ENCODE measurements around the gene UBE2V1.

DNA sequence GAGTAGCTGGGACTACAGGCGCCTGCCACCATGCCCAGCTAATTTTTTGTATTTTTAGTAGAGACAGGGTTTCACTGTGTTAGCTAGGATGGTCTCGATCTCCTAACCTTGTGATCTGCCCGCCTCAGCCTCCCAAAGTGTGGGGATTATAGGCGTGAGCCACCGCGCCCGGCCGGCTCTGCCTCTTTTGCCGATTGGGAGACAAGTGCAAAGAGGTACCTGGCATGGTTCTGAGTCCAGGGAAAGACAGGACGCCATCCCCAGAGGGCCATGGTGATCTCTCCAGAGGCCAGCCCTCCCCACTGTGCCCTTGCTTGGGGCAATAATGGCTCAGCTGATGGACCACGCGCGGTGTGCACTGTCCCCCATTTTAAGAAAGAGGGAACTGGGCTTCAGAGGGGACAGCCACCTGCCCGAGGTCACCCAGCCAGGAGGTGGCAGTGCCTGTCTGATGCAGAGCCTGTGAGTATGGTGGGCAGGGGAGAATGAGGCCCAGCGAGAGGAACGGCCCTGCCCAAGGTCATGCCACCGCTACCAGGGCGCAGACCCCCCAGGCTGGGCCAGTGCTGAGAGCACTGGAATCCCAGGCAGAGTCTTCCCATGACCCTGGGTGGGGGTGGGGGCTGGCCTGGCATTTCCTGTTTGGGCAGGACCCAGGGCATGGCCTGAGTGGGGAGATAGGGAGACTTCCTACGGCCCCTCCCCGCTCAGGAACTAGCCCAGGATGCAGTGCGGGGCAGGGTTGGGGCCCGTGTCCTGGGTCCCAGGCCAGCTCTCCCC is 69.2 kb downstream of the UBE2V1 start:
- TF ChIP-seq YY1 (IDR thresholded peaks at IDR 0.05; ENCODE audit: low read depth) (no peak), TAF1 (IDR thresholded peaks at IDR 0.05; ENCODE audit: borderline replicate concordance, low read depth, low read length) (no peak), GABPA (IDR thresholded peaks at IDR 0.05; ENCODE audit: low read depth) (no peak), GATA2 (CRISPR knock-in tag; IDR thresholded peaks at IDR 0.05) (no peak), SIN3A (IDR thresholded peaks at IDR 0.05; ENCODE audit: borderline replicate concordance, low read depth, low read length) (no peak), RCOR1 (IDR thresholded peaks at IDR 0.05; ENCODE audit: low read length) (no peak), RXRA (IDR thresholded peaks at IDR 0.05; ENCODE audit: borderline replicate concordance, low read depth) (no peak), EZH2phosphoT487 (IDR thresholded peaks at IDR 0.05; ENCODE audit: borderline replicate concordance, low read depth) (no peak), POLR2AphosphoS5 (IDR thresholded peaks at IDR 0.05; ENCODE audit: low read depth, low read length) (no peak)
- TF ChIP-seq, protein P1, sequence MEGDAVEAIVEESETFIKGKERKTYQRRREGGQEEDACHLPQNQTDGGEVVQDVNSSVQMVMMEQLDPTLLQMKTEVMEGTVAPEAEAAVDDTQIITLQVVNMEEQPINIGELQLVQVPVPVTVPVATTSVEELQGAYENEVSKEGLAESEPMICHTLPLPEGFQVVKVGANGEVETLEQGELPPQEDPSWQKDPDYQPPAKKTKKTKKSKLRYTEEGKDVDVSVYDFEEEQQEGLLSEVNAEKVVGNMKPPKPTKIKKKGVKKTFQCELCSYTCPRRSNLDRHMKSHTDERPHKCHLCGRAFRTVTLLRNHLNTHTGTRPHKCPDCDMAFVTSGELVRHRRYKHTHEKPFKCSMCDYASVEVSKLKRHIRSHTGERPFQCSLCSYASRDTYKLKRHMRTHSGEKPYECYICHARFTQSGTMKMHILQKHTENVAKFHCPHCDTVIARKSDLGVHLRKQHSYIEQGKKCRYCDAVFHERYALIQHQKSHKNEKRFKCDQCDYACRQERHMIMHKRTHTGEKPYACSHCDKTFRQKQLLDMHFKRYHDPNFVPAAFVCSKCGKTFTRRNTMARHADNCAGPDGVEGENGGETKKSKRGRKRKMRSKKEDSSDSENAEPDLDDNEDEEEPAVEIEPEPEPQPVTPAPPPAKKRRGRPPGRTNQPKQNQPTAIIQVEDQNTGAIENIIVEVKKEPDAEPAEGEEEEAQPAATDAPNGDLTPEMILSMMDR (IDR thresholded peaks at IDR 0.05), result no peak
- TF ChIP-seq, protein P2, sequence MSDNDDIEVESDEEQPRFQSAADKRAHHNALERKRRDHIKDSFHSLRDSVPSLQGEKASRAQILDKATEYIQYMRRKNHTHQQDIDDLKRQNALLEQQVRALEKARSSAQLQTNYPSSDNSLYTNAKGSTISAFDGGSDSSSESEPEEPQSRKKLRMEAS (IDR thresholded peaks at IDR 0.05; ENCODE audit: low read depth), result no peak
- TF ChIP-seq, protein P3, sequence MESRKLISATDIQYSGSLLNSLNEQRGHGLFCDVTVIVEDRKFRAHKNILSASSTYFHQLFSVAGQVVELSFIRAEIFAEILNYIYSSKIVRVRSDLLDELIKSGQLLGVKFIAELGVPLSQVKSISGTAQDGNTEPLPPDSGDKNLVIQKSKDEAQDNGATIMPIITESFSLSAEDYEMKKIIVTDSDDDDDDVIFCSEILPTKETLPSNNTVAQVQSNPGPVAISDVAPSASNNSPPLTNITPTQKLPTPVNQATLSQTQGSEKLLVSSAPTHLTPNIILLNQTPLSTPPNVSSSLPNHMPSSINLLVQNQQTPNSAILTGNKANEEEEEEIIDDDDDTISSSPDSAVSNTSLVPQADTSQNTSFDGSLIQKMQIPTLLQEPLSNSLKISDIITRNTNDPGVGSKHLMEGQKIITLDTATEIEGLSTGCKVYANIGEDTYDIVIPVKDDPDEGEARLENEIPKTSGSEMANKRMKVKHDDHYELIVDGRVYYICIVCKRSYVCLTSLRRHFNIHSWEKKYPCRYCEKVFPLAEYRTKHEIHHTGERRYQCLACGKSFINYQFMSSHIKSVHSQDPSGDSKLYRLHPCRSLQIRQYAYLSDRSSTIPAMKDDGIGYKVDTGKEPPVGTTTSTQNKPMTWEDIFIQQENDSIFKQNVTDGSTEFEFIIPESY (IDR thresholded peaks at IDR 0.05; ENCODE audit: borderline replicate concordance, low read depth), result no peak

All from SK-N-SH (cell line).